VCaP (cell line): Measurements from ENCODE around the gene EPB42.

ENCODE experiments used
- H3K27ac ChIP-seq: fragments of 450-650 bp; 2 replicates; pipeline ENCODE4 v1.5.1; 2017
- CTCF ChIP-seq: fragments of 450-650 bp; conservative IDR thresholded peaks from 2 replicates; pipeline ENCODE4 v1.5.1; 2017; ENCODE audit warnings: mild to moderate bottlenecking, moderate library complexity

The EPB42 gene

GRCh38 chr15:43239732-43240491 lies 19.1 kb upstream of the EPB42 start:
- no peak for TF ChIP-seq CTCF
- no peak overlapping the region for H3K27ac ChIP-seq

DNA sequence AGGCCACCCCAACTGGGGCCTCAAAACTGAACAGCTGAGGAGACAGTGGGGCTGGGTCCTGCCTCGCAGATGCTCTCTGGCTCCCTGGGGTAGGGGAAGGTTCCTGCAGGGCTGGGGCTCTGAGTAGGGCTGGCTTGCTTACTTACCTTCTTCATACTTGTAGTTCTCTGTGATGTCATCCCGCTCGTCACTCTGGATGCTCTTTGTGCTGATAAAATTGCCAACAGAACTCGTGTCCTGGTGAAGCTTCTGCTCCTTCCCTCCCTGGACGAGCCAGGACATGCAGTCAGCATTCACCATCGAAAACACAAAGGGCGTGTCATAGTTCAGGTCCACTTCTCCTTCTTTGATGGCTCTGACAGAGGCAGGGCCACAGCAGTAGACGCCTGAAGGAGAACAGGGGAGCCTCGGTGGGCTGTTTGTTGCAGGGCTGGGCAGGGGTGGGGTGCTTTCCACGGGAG lies 17.9 kb upstream of the EPB42 start:
- no peak for TF ChIP-seq CTCF
- no peak overlapping the region for H3K27ac ChIP-seq

- no peak overlapping the region for H3K27ac ChIP-seq
- TF ChIP-seq CTCF: no peak
Measured at GRCh38 chr15:43237842-43238470, 17.1 kb upstream of the EPB42 start.

- TF ChIP-seq CTCF: no peak
- no peak overlapping the region for H3K27ac ChIP-seq
Measured at GRCh38 chr15:43235536-43235935, 14.7 kb upstream of the EPB42 start.

GRCh38 chr15:43232289-43232874 lies 11.6 kb upstream of the EPB42 start:
- H3K27ac ChIP-seq: no peak overlapping the region
- TF ChIP-seq CTCF: no peak

DNA sequence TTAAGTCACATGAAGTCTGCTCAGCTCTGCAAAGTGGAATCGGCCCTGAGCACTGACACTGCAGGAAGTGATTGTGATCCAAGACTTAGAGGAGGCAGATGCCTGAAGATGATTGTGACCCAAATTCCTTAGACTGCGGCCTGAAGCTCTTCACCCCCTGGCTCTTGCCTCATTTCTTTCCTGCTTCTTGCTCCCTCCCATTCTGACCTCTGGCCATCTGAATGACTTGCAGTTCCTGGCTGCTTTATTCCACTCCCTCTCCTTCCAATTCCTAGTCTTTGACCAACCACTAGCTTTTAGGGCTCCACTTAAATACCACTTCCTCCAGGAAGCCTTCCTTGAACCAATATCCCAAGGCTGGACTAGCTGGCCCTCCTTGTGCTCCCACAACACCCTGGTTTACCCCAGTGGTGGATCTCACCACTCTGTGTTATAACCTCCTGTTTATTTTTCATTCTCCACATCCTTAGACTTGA lies 9.9 kb upstream of the EPB42 start:
- H3K27ac ChIP-seq: no peak overlapping the region
- TF ChIP-seq CTCF: no peak

GRCh38 chr15:43229977-43230376 lies 9.2 kb upstream of the EPB42 start:
- TF ChIP-seq CTCF: no peak
- no peak overlapping the region for H3K27ac ChIP-seq
